ENCODE measurements around the gene PCYT1A.
"Not testable (repeated sequence)": the region's sequence is repeated elsewhere in the genome, so short reads cannot be mapped to it uniquely, and the experiment has no call there.

PCYT1A gene

GRCh38 chr3:196287440-196288140 lies at the start of gene PCYT1A:
Gene PCYT1A, minus strand, starts transcription at chr3:196287726. Its CDS starts 17,195 bp downstream, at chr3:196270531.
- DNase-seq (ENCODE audit: low spot score), result peak; percentile 96

- DNase-seq (ENCODE audit: low spot score), result no peak
These were observed 49.0 kb upstream of the PCYT1A start for GRCh38 chr3:196336319-196337145.

- DNase-seq (ENCODE audit: low spot score), result no peak
These were observed 48.0 kb upstream of the PCYT1A start for GRCh38 chr3:196335503-196335948.

- DNase-seq (ENCODE audit: low spot score), result no peak
These were observed 47.5 kb upstream of the PCYT1A start for GRCh38 chr3:196334982-196335381.

- DNase-seq (ENCODE audit: low spot score), result no peak
These were observed 44.6 kb upstream of the PCYT1A start for GRCh38 chr3:196332168-196332567.

GRCh38 chr3:196327405-196327804 lies 39.9 kb upstream of the PCYT1A start:
- no peak for DNase-seq (ENCODE audit: low spot score)

- no peak for DNase-seq (ENCODE audit: low spot score)
These were observed 39.4 kb upstream of the PCYT1A start for GRCh38 chr3:196326936-196327335.

- DNase-seq (ENCODE audit: low spot score), result peak; percentile 37
These were observed 36.2 kb upstream of the PCYT1A start for GRCh38 chr3:196323691-196324090.

- DNase-seq (ENCODE audit: low spot score), result no peak
These were observed 35.5 kb upstream of the PCYT1A start for GRCh38 chr3:196323016-196323415.

- no peak for DNase-seq (ENCODE audit: low spot score)
These were observed 33.6 kb upstream of the PCYT1A start for GRCh38 chr3:196321162-196321561.

GRCh38 chr3:196320137-196320536 lies 32.6 kb upstream of the PCYT1A start:
- DNase-seq (ENCODE audit: low spot score), result no peak

GRCh38 chr3:196317687-196318467 lies 30.4 kb upstream of the PCYT1A start, which contains the start of gene DYNLT2B:
Gene DYNLT2B, minus strand, starts transcription at chr3:196318240. Its CDS starts 88 bp downstream, at chr3:196318152.
- peak; percentile 100 for DNase-seq (ENCODE audit: low spot score)

GRCh38 chr3:196316799-196317686 lies 29.5 kb upstream of the PCYT1A start:
- not testable (repeated sequence) for DNase-seq (ENCODE audit: low spot score)

- DNase-seq (ENCODE audit: low spot score), result no peak
These were observed 28.3 kb upstream of the PCYT1A start for GRCh38 chr3:196315821-196316220.

- no peak for DNase-seq (ENCODE audit: low spot score)
These were observed 27.1 kb upstream of the PCYT1A start for GRCh38 chr3:196314597-196314996.

- not testable (repeated sequence) for DNase-seq (ENCODE audit: low spot score)
These were observed 26.6 kb upstream of the PCYT1A start for GRCh38 chr3:196314086-196314485.

- DNase-seq (ENCODE audit: low spot score), result not testable (repeated sequence)
These were observed 15.4 kb upstream of the PCYT1A start for GRCh38 chr3:196302960-196303359.

GRCh38 chr3:196302551-196302950 lies 15.0 kb upstream of the PCYT1A start:
- not testable (repeated sequence) for DNase-seq (ENCODE audit: low spot score)

- DNase-seq (ENCODE audit: low spot score), result no peak
These were observed 11.0 kb upstream of the PCYT1A start for GRCh38 chr3:196298521-196298920.

GRCh38 chr3:196292286-196292923 lies 4.9 kb upstream of the PCYT1A start:
- peak; percentile 55 for DNase-seq (ENCODE audit: low spot score)

GRCh38 chr3:196288141-196288460 lies 575 bp upstream of the PCYT1A start:
- DNase-seq (ENCODE audit: low spot score), result no peak
